Right atrium auricular region (tissue), 2 donors: ENCODE results near the gene BCL11A. TPM values are rescaled to one million over a fixed set of nuclear protein-coding genes. Genes with fewer than 3 reads are reported as not detected.
A peak's percentile ranks its signal among the peaks of the same experiment; 100 is the strongest.

ENCODE experiments used
- DNase-seq: peaks from one replicate; pipeline ENCODE4 v3.0.0-alpha.2; 2019; ENCODE audit warnings: low spot score
- H3K27ac ChIP-seq, 2 donors: fragments of 200-600 bp; sonication (generic); 1 replicate in 1 of 2; 2 replicates in 1 of 2; pipeline ENCODE4 v1.5.1; 2016 to 2019
- H3K27me3 ChIP-seq, 2 donors: fragments of 200-600 bp; sonication (generic); one replicate each; pipeline versions ENCODE4 v1.5.1 to v1.6.0; 2017 to 2019
- H3K36me3 ChIP-seq: fragments of 200-600 bp; sonication (generic); one replicate; pipeline ENCODE4 v1.5.1; 2016
- H3K4me1 ChIP-seq, 2 donors: fragments of 200-600 bp; sonication (generic); one replicate each; pipeline versions ENCODE4 v1.5.1 to v1.6.0; 2017 to 2019
- H3K4me3 ChIP-seq, 2 donors: fragments of 200-600 bp; sonication (generic); 1 replicate in 1 of 2; 2 replicates in 1 of 2; pipeline ENCODE4 v1.5.1; 2017 to 2019; ENCODE audit warnings: mild to moderate bottlenecking in 1 of 2, moderate library complexity in 1 of 2
- H3K9me3 ChIP-seq, 2 donors: fragments of 200-600 bp; sonication (generic); one replicate each; pipeline ENCODE4 v1.5.1; 2019
- total RNA-seq, 2 donors: library from RNA; depleted of rRNA; stranded (reverse); fragments of >200 nt; gene quantifications; one replicate each; pipeline ENCODE4 v1.1.0, GENCODE V29; 2016
- TF ChIP-seq, protein P1 (sequence below), 2 donors: fragments of 200-600 bp; sonication (generic); IDR thresholded peaks; one replicate each; pipeline ENCODE4 v1.5.1; 2019; ENCODE audit warnings: antibody characterized with exemption in 2 of 2

Gene BCL11A
- total RNA-seq, 2 donors from 2014 or later = 2.2 to 3.3 TPM

DNA sequence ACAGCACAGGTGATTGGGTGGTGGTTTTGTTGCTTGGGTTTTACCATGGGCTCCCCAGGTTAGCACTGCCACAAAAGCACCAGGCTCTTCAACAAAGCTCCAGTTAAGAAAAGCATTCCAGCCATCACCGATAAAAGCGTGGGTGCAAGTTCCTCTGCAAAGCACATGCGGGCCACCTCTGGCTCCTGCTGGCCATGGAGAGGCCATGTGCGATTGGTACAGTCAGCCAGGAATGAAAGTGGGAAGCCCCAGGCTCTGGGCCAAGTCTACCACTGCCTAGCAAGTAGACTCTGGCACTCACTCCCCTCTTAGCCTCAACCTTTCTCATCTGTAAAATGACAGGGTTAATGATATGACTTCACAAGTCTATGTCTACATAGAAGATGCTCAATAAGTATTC lies 36.0 kb downstream of the BCL11A start:
- Histone ChIP-seq H3K4me1 (peaks cover 0 to 19% of the 10 kb centered on the region in 2 donors), H3K4me3 (no peak overlapping the region), H3K36me3 (no peaks in the 10 kb centered on the region), H3K27me3 (no peaks in the 10 kb centered on the region), H3K27ac (no peak overlapping the region), H3K9me3 (no peaks in the 10 kb centered on the region)
- TF ChIP-seq, protein P1, sequence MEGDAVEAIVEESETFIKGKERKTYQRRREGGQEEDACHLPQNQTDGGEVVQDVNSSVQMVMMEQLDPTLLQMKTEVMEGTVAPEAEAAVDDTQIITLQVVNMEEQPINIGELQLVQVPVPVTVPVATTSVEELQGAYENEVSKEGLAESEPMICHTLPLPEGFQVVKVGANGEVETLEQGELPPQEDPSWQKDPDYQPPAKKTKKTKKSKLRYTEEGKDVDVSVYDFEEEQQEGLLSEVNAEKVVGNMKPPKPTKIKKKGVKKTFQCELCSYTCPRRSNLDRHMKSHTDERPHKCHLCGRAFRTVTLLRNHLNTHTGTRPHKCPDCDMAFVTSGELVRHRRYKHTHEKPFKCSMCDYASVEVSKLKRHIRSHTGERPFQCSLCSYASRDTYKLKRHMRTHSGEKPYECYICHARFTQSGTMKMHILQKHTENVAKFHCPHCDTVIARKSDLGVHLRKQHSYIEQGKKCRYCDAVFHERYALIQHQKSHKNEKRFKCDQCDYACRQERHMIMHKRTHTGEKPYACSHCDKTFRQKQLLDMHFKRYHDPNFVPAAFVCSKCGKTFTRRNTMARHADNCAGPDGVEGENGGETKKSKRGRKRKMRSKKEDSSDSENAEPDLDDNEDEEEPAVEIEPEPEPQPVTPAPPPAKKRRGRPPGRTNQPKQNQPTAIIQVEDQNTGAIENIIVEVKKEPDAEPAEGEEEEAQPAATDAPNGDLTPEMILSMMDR (IDR thresholded peaks at IDR 0.05) = no peak
- DNase-seq = peak; percentile 26

DNA sequence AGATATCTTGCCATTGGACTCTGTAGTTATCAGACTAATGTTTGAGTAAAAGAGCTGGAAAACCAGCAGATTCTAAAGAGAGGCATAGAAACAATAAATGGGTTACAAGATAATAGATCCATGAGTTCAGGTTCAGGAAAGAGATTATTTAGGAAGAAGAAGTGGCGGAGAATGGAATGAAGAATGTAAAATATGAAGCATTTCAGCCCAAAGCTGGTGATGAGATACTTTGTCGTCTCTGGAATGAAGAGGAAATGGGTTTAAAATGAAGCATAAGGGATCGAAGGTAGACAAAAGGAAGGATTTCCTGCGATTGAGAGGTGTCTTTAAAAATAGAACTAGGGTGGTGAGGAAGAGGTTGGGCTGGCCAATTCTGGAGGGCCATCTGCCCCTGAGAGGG lies 36.6 kb downstream of the BCL11A start:
- Histone ChIP-seq H3K36me3 (no peaks in the 10 kb centered on the region), H3K27me3 (no peaks in the 10 kb centered on the region), H3K4me1 (peaks cover 0 to 17% of the 10 kb centered on the region in 2 donors), H3K27ac (no peak overlapping the region), H3K9me3 (no peaks in the 10 kb centered on the region), H3K4me3 (no peak overlapping the region)
- TF ChIP-seq, protein P1 (IDR thresholded peaks at IDR 0.05) = no peak
- no peak for DNase-seq

DNA sequence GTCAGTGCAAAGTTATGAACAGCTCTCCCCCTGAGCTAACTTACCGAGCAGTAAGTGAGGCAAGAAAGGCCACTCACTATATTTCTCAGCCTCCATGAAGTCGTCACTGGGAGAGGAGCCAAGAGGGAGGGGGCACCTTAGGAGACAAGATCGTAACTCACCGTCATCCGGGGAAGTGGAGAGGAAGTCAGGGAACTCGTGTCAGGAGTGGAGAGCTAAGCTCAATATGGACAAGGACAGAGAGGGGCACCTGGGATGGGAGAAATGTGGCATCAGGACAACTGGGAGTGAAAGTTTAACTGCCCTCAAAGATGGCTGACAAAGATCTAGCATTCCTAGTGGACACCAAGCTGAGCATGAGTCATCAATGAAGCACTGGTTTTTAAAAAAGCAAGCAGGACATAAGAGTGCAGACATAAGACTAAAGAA lies 37.1 kb downstream of the BCL11A start:
- no peaks in the 10 kb centered on the region for H3K9me3 ChIP-seq
- H3K4me1 ChIP-seq = peaks cover 0 to 15% of the 10 kb centered on the region in 2 donors
- no peak overlapping the region for H3K27ac ChIP-seq
- no peaks in the 10 kb centered on the region for H3K36me3 ChIP-seq
- H3K27me3 ChIP-seq = no peaks in the 10 kb centered on the region
- peak; percentile 57 for DNase-seq
- TF ChIP-seq, protein P1 (IDR thresholded peaks at IDR 0.05) = no peak
- H3K4me3 ChIP-seq = no peak overlapping the region

DNA sequence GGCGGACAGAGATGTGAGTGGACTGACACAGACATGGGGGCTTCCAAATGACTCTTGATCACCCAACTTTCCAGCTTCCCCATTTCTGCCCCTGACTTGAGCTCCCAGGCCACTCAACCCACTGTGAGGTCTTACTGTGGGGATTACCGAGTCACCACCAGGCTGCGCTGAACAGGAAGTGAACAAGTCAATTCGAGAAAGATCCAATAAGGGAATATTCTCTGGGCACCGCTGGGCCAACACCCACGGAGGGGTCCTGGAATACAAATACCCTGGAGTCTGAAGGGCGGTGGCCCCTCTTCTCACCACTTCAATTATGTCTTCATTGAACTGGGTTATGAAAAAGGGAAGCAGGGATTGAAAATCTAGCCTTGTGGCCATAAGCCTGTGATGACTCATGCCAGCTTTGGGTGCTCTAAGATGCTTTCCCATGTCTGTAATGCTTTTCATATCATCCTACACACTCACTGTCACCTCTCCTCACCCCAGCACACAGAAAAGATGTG lies 37.7 kb downstream of the BCL11A start:
- peak; percentile 58 for DNase-seq
- Histone ChIP-seq H3K27me3 (no peaks in the 10 kb centered on the region), H3K4me3 (no peak overlapping the region), H3K27ac (no peak overlapping the region), H3K4me1 (peaks cover 0 to 11% of the 10 kb centered on the region in 2 donors), H3K9me3 (no peaks in the 10 kb centered on the region), H3K36me3 (no peaks in the 10 kb centered on the region)
- TF ChIP-seq, protein P1 (IDR thresholded peaks at IDR 0.05) = no peak

DNA sequence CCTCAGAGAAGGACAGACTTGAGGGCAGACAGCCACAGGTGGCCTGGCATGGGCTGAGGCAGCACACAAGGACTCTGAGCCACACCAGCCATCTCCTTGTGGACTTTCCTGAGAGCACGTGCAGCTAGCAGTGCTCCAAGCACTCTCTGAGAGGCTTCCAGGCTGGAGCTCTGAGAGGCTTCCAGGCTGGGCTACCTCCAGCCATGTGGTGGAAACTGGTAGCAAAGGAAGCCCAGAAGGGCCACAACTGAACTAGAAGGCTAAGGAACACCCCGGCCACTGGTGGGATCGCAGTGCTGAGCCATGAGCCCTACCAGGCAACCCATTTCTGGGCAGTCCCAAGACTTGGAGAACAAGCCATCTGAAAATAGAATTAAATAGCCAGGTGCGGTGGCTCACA lies 39.5 kb downstream of the BCL11A start:
- H3K36me3 ChIP-seq = no peaks in the 10 kb centered on the region
- H3K4me3 ChIP-seq = no peak overlapping the region
- no peaks in the 10 kb centered on the region for H3K9me3 ChIP-seq
- H3K27me3 ChIP-seq = no peaks in the 10 kb centered on the region
- DNase-seq = peak; percentile 52
- no peak overlapping the region for H3K27ac ChIP-seq
- TF ChIP-seq, protein P1 (IDR thresholded peaks at IDR 0.05) = no peak
- H3K4me1 ChIP-seq = peaks cover 0 to 11% of the 10 kb centered on the region in 2 donors

DNA sequence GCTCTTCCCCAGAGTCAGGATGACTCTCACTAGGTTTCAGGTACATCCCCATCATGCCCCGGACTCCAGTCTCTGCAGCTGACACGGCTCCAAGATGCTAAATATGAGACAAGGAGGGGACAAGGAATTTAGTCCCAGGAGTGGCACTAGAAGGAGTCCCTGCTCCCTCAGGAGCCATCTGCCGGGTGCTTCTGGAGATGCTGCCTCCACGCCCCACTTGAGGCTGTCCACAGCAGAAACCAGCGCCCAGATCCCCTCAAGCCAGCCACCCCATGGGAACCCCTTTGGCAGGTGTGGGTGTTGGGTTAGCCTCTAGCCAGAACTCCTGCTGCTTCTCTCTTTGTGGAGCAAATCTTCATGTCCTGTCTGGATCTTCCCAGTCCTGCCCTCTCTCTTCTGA lies 40.3 kb downstream of the BCL11A start:
- no peaks in the 10 kb centered on the region for H3K36me3 ChIP-seq
- H3K27ac ChIP-seq = no peak overlapping the region
- peaks cover 0 to 16% of the 10 kb centered on the region in 2 donors for H3K4me1 ChIP-seq
- no peak overlapping the region for H3K4me3 ChIP-seq
- H3K27me3 ChIP-seq = no peaks in the 10 kb centered on the region
- H3K9me3 ChIP-seq = no peaks in the 10 kb centered on the region
- TF ChIP-seq, protein P1 (IDR thresholded peaks at IDR 0.05) = no peak
- peak; percentile 43 for DNase-seq
